Right lobe of liver (tissue), 6 donors: Measurements from ENCODE around the gene TNFRSF11A. TPM values are rescaled to one million over a fixed set of nuclear protein-coding genes. Genes with fewer than 3 reads are reported as not detected.

Source experiments
- ATAC-seq, 4 donors: fragments of 200-7000 bp; cut with Tn5 transposase; one replicate each; pipeline ENCODE4 v1.9.1; 2020; ENCODE audit warnings: mild to moderate bottlenecking in 4 of 4, moderate library complexity in 4 of 4
- DNase-seq, 3 donors: peaks; one replicate each; pipeline ENCODE4 v3.0.0-alpha.2; 2020
- H3K27ac ChIP-seq, 3 donors: fragments of 200-600 bp; one replicate each; pipeline ENCODE4 v1.8.0; 2022
- H3K27me3 ChIP-seq, 2 donors: fragments of 200-600 bp; one replicate each; pipeline ENCODE4 v1.8.0; 2022
- H3K36me3 ChIP-seq, 4 donors: fragments of 200-600 bp; sonication (generic) in 1 of 4; one replicate each; pipeline versions ENCODE4 v1.5.1 to v1.8.0; 2017 to 2022; ENCODE audit warnings: control low read depth in 1 of 4
- H3K4me1 ChIP-seq, 4 donors: fragments of 200-600 bp; sonication (generic) in 1 of 4; one replicate each; pipeline versions ENCODE4 v1.5.1 to v1.8.0; 2017 to 2022; ENCODE audit warnings: control low read depth in 1 of 4
- H3K4me3 ChIP-seq, 3 donors: fragments of 200-600 bp; one replicate each; pipeline ENCODE4 v1.8.0; 2022
- H3K9me3 ChIP-seq, 4 donors: fragments of 200-600 bp; sonication (generic) in 1 of 4; one replicate each; pipeline versions ENCODE4 v1.5.1 to v1.8.0; 2017 to 2022; ENCODE audit warnings: control low read depth in 1 of 4
- CTCF ChIP-seq, 4 donors: fragments of 200-600 bp in 3 of 4; fragments of 450-650 bp in 1 of 4; IDR thresholded peaks; one replicate each; pipeline versions ENCODE4 v1.5.1 to v1.8.0; 2016 to 2022; ENCODE audit warnings: antibody characterized with exemption in 4 of 4, mild to moderate bottlenecking in 2 of 4
- POLR2A ChIP-seq: fragments of 450-650 bp; IDR thresholded peaks from one replicate; pipeline ENCODE4 v1.6.1; 2017; ENCODE audit warnings: antibody characterized with exemption, mild to moderate bottlenecking
- WGBS: methylation state at CpG from one replicate; pipeline ENCODE4 v1.1.6; 2018; ENCODE audit warnings: low coverage, low lambda C conversion rate; ENCODE audit not compliant: insufficient coverage; ENCODE audit errors: missing lambda C conversion rate; 5-methylcytosine and 5-hydroxymethylcytosine counted together
- intact Hi-C, 2 donors: fragments of 100-400 bp; cut with DNase I; formaldehyde crosslinking; loops; one replicate each; pipeline versions ENCODE4 v1.11.2 to v1.14.1; 2022
- total RNA-seq, 6 experiments: library from RNA; depleted of rRNA in 2 of 6; stranded (reverse); fragments of >200 nt in 2 of 6; fragmentation: NEBNext Ultra II Directional in 3 of 6; extraction: Animal tissue kit (Norgen Biotek cat#: 25700) in 3 of 6; gene quantifications; one replicate each; pipeline versions ENCODE4 v1.1.0 to v1.2.4, GENCODE V29; 2016 to 2023
- donor health status: DM: no; HTN: yes; CAD: no.
- donor health status: DM: no; HTN: no; CAD: no.
- donor health status: DM: no; HTN: no; CAD: no.
- donor health status: DM: no; HTN: yes; CAD: no.
- donor health status: DM: no; HTN: yes; CAD: no.

The TNFRSF11A gene
- total RNA-seq, 6 experiments from 2014 or later, result 0.27 to 2.1 (median 0.81) TPM

DNA sequence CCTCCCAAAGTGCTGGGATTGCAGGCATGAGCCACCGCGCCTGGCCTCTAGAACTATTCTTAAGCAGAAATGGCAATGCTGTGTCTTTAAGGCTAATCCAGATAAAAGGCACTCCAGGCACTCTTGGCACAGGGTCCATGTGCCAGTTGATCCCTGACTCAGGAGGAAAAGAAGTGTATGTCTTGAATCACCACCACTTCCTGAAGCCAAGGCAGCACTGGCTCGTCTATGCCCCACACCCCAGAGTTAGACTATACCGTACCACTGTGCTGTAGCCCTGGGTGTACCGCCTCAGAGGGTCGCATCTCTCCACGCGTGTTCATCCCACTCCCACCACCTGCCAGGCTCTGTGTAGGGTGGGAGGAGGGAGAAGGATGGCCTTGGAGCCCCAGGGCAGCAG, 9.0 kb downstream of the TNFRSF11A start:
- no peak for ATAC-seq
- DNase-seq, result no peak
- no peak for TF ChIP-seq POLR2A
- TF ChIP-seq CTCF (IDR thresholded peaks at IDR 0.05), result no peak
- no peak overlapping the region for H3K4me3 ChIP-seq
- no CpG with 5 or more reads among the region's 8 CpGs for WGBS
- no peaks in the 10 kb centered on the region for H3K36me3 ChIP-seq
- intact Hi-C loops, result no loop called here
- H3K4me1 ChIP-seq, result no peaks in the 10 kb centered on the region
- no peak overlapping the region for H3K27ac ChIP-seq
- H3K9me3 ChIP-seq, result no peaks in the 10 kb centered on the region
- no peaks in the 10 kb centered on the region for H3K27me3 ChIP-seq

DNA sequence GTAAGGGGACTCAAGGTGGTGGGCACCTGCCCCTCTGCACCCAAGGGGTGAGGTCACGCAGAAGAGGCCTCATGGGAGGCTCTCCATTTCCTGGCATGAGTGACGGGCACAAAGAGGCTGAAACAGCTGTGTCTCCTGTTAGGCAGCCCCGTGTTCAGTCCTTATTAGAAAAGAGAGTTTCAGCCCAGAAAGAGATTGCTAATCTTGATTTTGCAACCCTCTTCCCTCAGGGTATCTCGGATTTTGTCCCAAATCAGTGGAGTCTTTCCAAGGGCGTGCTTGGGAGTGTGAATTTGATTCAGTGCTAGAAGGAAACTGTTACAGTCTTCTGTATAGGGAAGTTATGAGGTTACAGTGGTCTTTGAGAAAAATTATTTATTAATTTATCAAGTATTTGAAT, 10.4 kb downstream of the TNFRSF11A start:
- no peaks in the 10 kb centered on the region for H3K9me3 ChIP-seq
- TF ChIP-seq CTCF (IDR thresholded peaks at IDR 0.05) (no peak), POLR2A (no peak)
- intact Hi-C loops, result no loop called here
- no peaks in the 10 kb centered on the region for H3K36me3 ChIP-seq
- 83% methylated on average over 5 of the region's 5 CpGs for WGBS
- H3K27ac ChIP-seq, result no peak overlapping the region
- no peak for DNase-seq
- no peaks in the 10 kb centered on the region for H3K4me1 ChIP-seq
- no peak overlapping the region for H3K4me3 ChIP-seq
- no peaks in the 10 kb centered on the region for H3K27me3 ChIP-seq
- ATAC-seq, result no peak

DNA sequence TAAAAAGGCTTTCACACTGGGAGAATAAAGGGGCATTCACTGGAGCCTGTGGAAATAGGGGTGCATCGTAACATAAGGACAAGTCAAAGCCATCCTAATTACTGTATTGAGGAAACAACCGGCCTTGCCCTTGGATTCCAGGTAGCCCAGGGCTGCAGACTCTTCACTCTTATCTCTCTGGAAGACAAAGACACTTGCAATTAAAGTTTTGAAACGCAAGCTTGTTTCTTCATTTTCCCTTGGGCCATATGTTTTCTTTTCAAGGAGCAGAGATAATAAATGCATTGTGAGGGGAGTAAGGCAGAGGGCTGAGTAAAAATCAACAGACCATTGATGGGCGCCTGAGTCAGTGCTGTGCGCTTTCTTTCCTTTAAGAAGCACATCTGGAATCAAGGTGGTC, 11.5 kb downstream of the TNFRSF11A start:
- H3K36me3 ChIP-seq, result no peaks in the 10 kb centered on the region
- intact Hi-C loops, result no loop called here
- no peaks in the 10 kb centered on the region for H3K4me1 ChIP-seq
- H3K4me3 ChIP-seq, result no peak overlapping the region
- no peaks in the 10 kb centered on the region for H3K27me3 ChIP-seq
- WGBS, result 91% methylated on average over 5 of the region's 5 CpGs
- TF ChIP-seq CTCF (IDR thresholded peaks at IDR 0.05) (no peak), POLR2A (no peak)
- ATAC-seq, result no peak
- no peak overlapping the region for H3K27ac ChIP-seq
- no peaks in the 10 kb centered on the region for H3K9me3 ChIP-seq
- no peak for DNase-seq

- no peaks in the 10 kb centered on the region for H3K9me3 ChIP-seq
- H3K36me3 ChIP-seq, result no peaks in the 10 kb centered on the region
- no peaks in the 10 kb centered on the region for H3K27me3 ChIP-seq
- DNase-seq (no peak), ATAC-seq (no peak)
- TF ChIP-seq POLR2A, result no peak
- no peak for TF ChIP-seq CTCF (IDR thresholded peaks at IDR 0.05)
- 74% methylated on average over 7 of the region's 7 CpGs for WGBS
- intact Hi-C loops, result no loop called here
- H3K4me3 ChIP-seq, result no peak overlapping the region
- no peaks in the 10 kb centered on the region for H3K4me1 ChIP-seq
- H3K27ac ChIP-seq, result no peak overlapping the region
Measured at GRCh38 chr18:62337336-62337735, 12.2 kb downstream of the TNFRSF11A start.
